Chondrocyte (in vitro differentiated cells): Measurements from ENCODE around the gene ADAMTS15. TPM values are rescaled to one million over a fixed set of nuclear protein-coding genes. Genes with fewer than 3 reads are reported as not detected.

Experiments used
- DNase-seq: peaks from one replicate; pipeline ENCODE4 v3.0.0; 2021; ENCODE audit warnings: mixed read lengths, low spot score
- H3K27ac Mint-ChIP-seq: one replicate; pipeline ENCODE4 v1.8.0; 2021; ENCODE audit warnings: mild to moderate bottlenecking, moderate library complexity, mixed read lengths; ENCODE audit not compliant: unreplicated experiment
- H3K27me3 Mint-ChIP-seq: 2 replicates; pipeline ENCODE4 v1.8.0; 2021; ENCODE audit warnings: low read depth, mixed read lengths
- H3K36me3 Mint-ChIP-seq: 2 replicates; pipeline ENCODE4 v1.8.0; 2021; ENCODE audit warnings: low read depth, mixed read lengths
- H3K4me1 Mint-ChIP-seq: 2 replicates; pipeline ENCODE4 v1.8.0; 2021; ENCODE audit warnings: low read depth, mild to moderate bottlenecking, mixed read lengths
- H3K4me3 Mint-ChIP-seq: one replicate; pipeline ENCODE4 v1.8.0; 2021; ENCODE audit warnings: mild to moderate bottlenecking, moderate library complexity, mixed read lengths; ENCODE audit not compliant: unreplicated experiment
- H3K9me3 Mint-ChIP-seq: 2 replicates; pipeline ENCODE4 v1.8.0; 2021; ENCODE audit warnings: low read depth, mixed read lengths
- total RNA-seq: library from RNA; stranded (reverse); gene quantifications from 3 replicates; pipeline ENCODE4 v1.2.1, GENCODE V29; 2021
- TF ChIP-seq, protein P1 (sequence below): fragments of 200-600 bp; sonication (generic); IDR thresholded peaks from 2 replicates; pipeline ENCODE4 v1.5.0; 2021; ENCODE audit warnings: antibody characterized with exemption, mild to moderate bottlenecking, moderate library complexity

Gene ADAMTS15
- total RNA-seq, 1 donor from 2014 or later, result 140 TPM

DNA sequence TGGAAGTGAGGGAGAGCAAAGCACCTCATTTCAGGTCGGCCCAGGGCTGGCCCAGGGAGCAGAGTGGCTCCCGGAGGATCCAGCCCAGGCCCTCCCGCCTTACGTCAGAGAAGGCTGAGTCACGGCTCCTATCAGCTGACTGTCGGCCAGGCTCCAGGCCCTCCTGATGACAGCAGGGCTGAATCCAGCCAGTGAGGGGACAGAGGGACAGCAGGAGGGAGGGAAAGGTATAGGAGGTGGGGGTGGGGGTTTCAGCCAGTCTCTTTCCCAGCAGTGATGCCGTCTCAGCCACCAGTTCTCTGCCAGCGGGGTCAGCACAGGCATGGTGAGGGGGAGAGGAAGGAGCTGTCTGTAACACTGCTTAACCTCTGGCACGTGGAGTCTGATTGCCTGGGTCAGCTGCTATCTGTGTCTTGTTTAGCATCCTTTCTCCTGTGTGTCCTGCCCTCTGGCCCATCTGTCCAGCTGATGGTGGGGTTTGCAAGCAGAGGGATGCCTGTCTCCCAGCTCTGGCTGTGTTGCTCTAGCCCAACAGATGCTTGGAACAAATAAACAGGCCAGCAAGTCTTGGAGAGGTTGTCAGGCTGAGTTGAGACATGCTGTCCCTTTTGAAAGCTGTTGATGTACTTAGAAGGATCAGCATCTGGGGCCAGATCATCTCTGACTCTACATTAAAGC is 74.0 kb downstream of the ADAMTS15 start:
- TF ChIP-seq, protein P1, sequence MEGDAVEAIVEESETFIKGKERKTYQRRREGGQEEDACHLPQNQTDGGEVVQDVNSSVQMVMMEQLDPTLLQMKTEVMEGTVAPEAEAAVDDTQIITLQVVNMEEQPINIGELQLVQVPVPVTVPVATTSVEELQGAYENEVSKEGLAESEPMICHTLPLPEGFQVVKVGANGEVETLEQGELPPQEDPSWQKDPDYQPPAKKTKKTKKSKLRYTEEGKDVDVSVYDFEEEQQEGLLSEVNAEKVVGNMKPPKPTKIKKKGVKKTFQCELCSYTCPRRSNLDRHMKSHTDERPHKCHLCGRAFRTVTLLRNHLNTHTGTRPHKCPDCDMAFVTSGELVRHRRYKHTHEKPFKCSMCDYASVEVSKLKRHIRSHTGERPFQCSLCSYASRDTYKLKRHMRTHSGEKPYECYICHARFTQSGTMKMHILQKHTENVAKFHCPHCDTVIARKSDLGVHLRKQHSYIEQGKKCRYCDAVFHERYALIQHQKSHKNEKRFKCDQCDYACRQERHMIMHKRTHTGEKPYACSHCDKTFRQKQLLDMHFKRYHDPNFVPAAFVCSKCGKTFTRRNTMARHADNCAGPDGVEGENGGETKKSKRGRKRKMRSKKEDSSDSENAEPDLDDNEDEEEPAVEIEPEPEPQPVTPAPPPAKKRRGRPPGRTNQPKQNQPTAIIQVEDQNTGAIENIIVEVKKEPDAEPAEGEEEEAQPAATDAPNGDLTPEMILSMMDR, result no peak
- H3K36me3 Mint-ChIP-seq, result peaks cover 6% of the 10 kb centered on the region
- H3K4me3 Mint-ChIP-seq, result no peak overlapping the region

DNA sequence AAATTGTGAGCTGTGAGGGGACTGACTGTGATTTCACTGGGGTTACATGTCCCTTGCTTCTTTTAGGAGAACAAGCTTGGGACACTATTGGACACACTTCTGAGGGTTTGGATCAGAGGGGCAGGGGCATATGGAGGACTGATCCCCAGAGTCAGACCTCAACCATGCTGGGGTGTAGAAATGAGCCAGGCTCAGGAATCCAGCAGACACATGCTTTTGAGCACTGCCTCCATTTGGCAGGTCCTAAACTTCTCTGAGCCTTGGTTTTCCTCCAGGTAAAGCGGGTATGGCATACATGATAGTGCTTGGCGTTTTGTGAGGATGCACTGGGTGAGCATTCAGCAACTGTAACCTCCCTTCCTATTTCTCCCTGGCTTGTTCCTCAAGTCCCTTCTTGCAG is 74.7 kb downstream of the ADAMTS15 start:
- H3K4me3 Mint-ChIP-seq, result no peak overlapping the region

More for the DNA sequence above, 74.0 kb downstream of the ADAMTS15 start:
- Mint-ChIP-seq H3K27me3 (no peaks in the 10 kb centered on the region), H3K4me1 (peaks cover 22% of the 10 kb centered on the region), H3K27ac (peak overlapping the region; percentile 83), H3K9me3 (no peaks in the 10 kb centered on the region)
- no peak for DNase-seq

DNA sequence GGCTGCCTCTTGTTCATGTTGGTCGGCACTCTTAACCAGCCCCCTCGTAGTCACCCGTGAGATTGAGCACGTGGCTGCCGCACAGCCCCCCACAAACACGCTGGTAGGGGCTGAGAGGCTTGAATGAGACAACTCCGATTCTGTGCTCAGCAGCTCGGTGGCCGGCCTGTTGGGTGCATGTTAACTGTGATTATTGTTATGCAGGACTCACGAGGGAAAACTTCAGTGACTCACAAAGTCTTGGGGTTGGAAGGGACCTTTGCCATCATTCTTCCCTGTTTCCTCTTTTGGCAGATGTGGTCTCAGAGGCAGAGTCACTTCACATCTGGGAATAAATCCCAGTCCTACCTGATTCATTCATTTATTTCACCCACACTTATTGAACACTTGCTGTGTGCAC is 75.2 kb downstream of the ADAMTS15 start:
- no peak for DNase-seq
- no peaks in the 10 kb centered on the region for H3K27me3 Mint-ChIP-seq
- H3K4me1 Mint-ChIP-seq, result peaks cover 33% of the 10 kb centered on the region
- H3K27ac Mint-ChIP-seq, result peak overlapping the region; percentile 83
- no peaks in the 10 kb centered on the region for H3K9me3 Mint-ChIP-seq
- H3K4me3 Mint-ChIP-seq, result no peak overlapping the region
- peaks cover 3% of the 10 kb centered on the region for H3K36me3 Mint-ChIP-seq
- TF ChIP-seq, protein P1, result no peak

More for the DNA sequence above, 74.7 kb downstream of the ADAMTS15 start:
- Mint-ChIP-seq H3K9me3 (no peaks in the 10 kb centered on the region), H3K27me3 (no peaks in the 10 kb centered on the region), H3K27ac (peak overlapping the region; percentile 83), H3K36me3 (peaks cover 3% of the 10 kb centered on the region), H3K4me1 (peaks cover 29% of the 10 kb centered on the region)
- no peak for DNase-seq
- TF ChIP-seq, protein P1, result no peak

DNA sequence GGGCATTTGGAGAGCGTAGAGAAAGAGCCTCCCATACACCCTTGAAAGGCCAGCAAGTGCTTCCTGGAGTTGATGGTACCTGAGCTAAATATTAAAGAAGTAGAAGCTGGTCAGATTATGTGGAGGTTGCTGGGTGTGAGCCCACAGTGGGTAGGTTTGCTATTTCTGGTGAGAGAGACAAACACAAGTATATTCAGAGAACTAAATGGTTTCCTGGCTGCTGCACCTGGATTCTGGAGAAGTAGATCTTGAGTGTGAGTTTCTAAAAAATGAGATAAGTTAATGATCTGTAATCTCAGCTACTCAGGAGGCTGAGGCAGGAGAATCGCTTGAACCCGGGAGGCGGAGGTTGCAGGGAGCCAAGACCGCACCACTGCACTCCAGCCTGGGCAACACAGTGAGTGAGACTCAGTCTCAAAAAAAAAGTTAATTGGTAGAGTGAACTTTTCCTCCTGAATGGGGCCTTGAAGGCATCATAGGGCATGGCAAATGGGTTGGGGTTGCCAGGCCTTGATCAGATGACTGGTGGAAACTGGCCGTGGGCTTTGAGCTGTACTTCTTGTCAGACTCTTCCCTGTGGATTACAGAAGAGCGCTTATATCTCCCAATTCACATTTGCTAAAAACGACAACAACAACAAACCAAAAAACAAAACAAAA is 75.8 kb downstream of the ADAMTS15 start:
- H3K27ac Mint-ChIP-seq, result peak overlapping the region; percentile 34
- H3K9me3 Mint-ChIP-seq, result no peaks in the 10 kb centered on the region
- H3K4me3 Mint-ChIP-seq, result no peak overlapping the region
- DNase-seq, result no peak
- TF ChIP-seq, protein P1, result no peak
- H3K27me3 Mint-ChIP-seq, result no peaks in the 10 kb centered on the region
- peaks cover 38% of the 10 kb centered on the region for H3K4me1 Mint-ChIP-seq
- peaks cover 3% of the 10 kb centered on the region for H3K36me3 Mint-ChIP-seq

GRCh38 chr11:130525307-130525706 is 76.9 kb downstream of the ADAMTS15 start:
- DNase-seq, result no peak
- peaks cover 38% of the 10 kb centered on the region for H3K4me1 Mint-ChIP-seq
- H3K27me3 Mint-ChIP-seq, result no peaks in the 10 kb centered on the region
- H3K4me3 Mint-ChIP-seq, result no peak overlapping the region
- H3K9me3 Mint-ChIP-seq, result no peaks in the 10 kb centered on the region
- H3K27ac Mint-ChIP-seq, result no peak overlapping the region
- TF ChIP-seq, protein P1, result no peak
- peaks cover 4% of the 10 kb centered on the region for H3K36me3 Mint-ChIP-seq

Other genes with a start within 250 kb of the ADAMTS15 start
- 18.4 to 25.3 TPM (median 21.2 TPM) in 3 replicates for gene ZBTB44, start 133.7 kb upstream of the ADAMTS15 start, total RNA-seq
- gene ADAMTS8, start 20.0 kb upstream of the ADAMTS15 start, total RNA-seq, result 0.77 to 1.0 TPM (median 1.0 TPM) in 3 replicates